Nephron (organoid): ENCODE results near the gene PPP1R1B.

Experiments used
- H3K27ac Mint-ChIP-seq, 3 experiments: 2 replicates each; pipeline ENCODE4 v1.8.0; 2020; ENCODE audit warnings: mixed read lengths in 3 of 3, mild to moderate bottlenecking in 2 of 3, moderate library complexity in 1 of 3
- H3K27me3 Mint-ChIP-seq: 2 replicates; pipeline ENCODE4 v1.8.0; 2021; ENCODE audit warnings: low read depth, mild to moderate bottlenecking, moderate library complexity, mixed read lengths
- H3K36me3 Mint-ChIP-seq: 2 replicates; pipeline ENCODE4 v1.8.0; 2020; ENCODE audit warnings: low read depth, mixed read lengths
- H3K4me1 Mint-ChIP-seq: 2 replicates; pipeline ENCODE4 v1.8.0; 2020; ENCODE audit warnings: mixed read lengths
- H3K4me3 Mint-ChIP-seq, 3 experiments: 2 replicates each; pipeline ENCODE4 v1.8.0; 2020; ENCODE audit warnings: mild to moderate bottlenecking in 3 of 3, mixed read lengths in 3 of 3, moderate library complexity in 2 of 3
- H3K9me3 Mint-ChIP-seq: 2 replicates; pipeline ENCODE4 v1.8.0; 2020; ENCODE audit warnings: mixed read lengths
- TF ChIP-seq, protein P1 (sequence below), 3 experiments: fragments of 200-600 bp; sonication (generic); IDR thresholded peaks; one replicate each; pipeline ENCODE4 v1.5.0; 2021; ENCODE audit warnings: antibody characterized with exemption in 3 of 3; ENCODE audit not compliant: unreplicated experiment in 3 of 3

The PPP1R1B gene

GRCh38 chr17:39627712-39628516, 1.2 kb downstream of the PPP1R1B start:
- H3K4me1 Mint-ChIP-seq: peaks cover 27% of the 10 kb centered on the region

DNA sequence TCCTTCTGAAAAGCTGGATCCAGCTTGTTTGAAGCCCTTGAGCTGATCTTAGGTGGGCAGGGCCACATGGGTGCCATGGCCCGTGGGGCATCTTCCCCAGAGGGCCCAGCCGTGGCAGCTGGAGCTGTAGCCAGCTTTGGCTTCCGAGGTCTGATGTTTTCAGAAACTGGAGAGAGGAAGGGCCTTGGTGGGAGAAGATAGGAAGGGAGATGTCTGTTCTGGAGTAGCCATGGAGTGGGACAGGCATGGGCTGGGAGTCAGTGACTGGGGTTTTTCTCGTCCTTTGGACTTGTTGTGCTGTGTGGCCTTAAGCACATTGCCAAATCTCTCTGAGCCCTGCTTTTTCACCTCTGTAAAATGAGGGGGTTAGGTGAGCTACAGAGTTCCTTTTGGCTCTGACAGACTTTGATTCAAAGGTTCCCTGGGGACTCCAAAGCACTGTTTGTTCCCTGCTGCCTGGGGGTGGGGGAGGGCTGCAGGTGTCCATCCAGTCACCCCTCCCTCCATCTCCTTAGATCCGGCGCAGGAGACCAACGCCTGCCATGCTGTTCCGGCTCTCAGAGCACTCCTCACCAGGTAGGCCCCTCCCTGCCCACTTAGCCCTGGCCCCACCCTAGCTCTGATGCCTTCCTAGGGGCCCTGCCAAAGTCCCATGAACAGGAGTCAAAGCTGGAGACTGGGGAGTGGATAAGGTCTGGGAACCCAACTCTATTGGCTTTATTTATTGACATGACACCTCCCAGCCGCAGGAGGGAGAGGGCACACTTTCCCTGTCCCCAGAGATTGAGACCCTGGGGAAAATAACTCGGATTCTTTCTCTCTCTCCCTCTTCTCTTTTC, 2.1 kb downstream of the PPP1R1B start:
- Mint-ChIP-seq H3K27ac (no peak overlapping the region), H3K27me3 (peaks cover 72% of the 10 kb centered on the region), H3K4me1 (peaks cover 27% of the 10 kb centered on the region), H3K9me3 (no peaks in the 10 kb centered on the region), H3K4me3 (peak overlapping the region; percentile 18 to 34 (median 21)), H3K36me3 (no peaks in the 10 kb centered on the region)
- TF ChIP-seq, protein P1, sequence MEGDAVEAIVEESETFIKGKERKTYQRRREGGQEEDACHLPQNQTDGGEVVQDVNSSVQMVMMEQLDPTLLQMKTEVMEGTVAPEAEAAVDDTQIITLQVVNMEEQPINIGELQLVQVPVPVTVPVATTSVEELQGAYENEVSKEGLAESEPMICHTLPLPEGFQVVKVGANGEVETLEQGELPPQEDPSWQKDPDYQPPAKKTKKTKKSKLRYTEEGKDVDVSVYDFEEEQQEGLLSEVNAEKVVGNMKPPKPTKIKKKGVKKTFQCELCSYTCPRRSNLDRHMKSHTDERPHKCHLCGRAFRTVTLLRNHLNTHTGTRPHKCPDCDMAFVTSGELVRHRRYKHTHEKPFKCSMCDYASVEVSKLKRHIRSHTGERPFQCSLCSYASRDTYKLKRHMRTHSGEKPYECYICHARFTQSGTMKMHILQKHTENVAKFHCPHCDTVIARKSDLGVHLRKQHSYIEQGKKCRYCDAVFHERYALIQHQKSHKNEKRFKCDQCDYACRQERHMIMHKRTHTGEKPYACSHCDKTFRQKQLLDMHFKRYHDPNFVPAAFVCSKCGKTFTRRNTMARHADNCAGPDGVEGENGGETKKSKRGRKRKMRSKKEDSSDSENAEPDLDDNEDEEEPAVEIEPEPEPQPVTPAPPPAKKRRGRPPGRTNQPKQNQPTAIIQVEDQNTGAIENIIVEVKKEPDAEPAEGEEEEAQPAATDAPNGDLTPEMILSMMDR (IDR thresholded peaks at IDR 0.05; ENCODE audit: unreplicated experiment in 3 of 3): no peak

More at GRCh38 chr17:39627712-39628516, 1.2 kb downstream of the PPP1R1B start:
- no peaks in the 10 kb centered on the region for H3K36me3 Mint-ChIP-seq
- H3K27ac Mint-ChIP-seq: no peak overlapping the region
- H3K9me3 Mint-ChIP-seq: no peaks in the 10 kb centered on the region
- H3K4me3 Mint-ChIP-seq: peak overlapping the region; percentile 67 to 71 (median 70)
- TF ChIP-seq, protein P1 (IDR thresholded peaks at IDR 0.05; ENCODE audit: unreplicated experiment in 3 of 3): no peak
- H3K27me3 Mint-ChIP-seq: peaks cover 78% of the 10 kb centered on the region

GRCh38 chr17:39629494-39629880, 2.7 kb downstream of the PPP1R1B start:
- TF ChIP-seq, protein P1 (IDR thresholded peaks at IDR 0.05; ENCODE audit: unreplicated experiment in 3 of 3): no peak
- H3K4me1 Mint-ChIP-seq: peaks cover 31% of the 10 kb centered on the region
- H3K27ac Mint-ChIP-seq: no peak overlapping the region
- H3K36me3 Mint-ChIP-seq: no peaks in the 10 kb centered on the region
- H3K9me3 Mint-ChIP-seq: no peaks in the 10 kb centered on the region
- H3K27me3 Mint-ChIP-seq: peaks cover 69% of the 10 kb centered on the region
- peak overlapping the region in 1 of 3 experiments; percentile 19 for H3K4me3 Mint-ChIP-seq

DNA sequence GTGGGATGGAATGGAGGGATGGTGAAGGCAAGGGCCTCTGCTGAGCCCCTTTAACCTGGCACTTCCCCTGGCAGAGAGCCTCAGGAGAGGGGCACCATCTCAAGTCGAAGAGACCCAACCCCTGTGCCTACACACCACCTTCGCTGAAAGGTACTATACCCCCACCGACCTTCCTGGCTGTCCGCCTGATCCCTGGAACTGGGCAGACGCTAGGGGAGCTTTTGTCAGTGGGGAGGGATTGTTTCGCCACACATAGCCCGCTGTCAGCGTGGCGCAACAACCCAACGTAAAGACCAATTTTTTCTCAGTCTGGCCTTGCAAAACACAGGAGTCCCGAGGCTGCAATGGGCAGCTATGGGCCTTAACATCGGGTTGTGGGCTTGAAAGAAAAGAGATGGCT, 3.1 kb downstream of the PPP1R1B start:
- Mint-ChIP-seq H3K27ac (no peak overlapping the region), H3K4me3 (no peak overlapping the region), H3K36me3 (no peaks in the 10 kb centered on the region), H3K9me3 (no peaks in the 10 kb centered on the region), H3K4me1 (peaks cover 31% of the 10 kb centered on the region), H3K27me3 (peaks cover 65% of the 10 kb centered on the region)
- TF ChIP-seq, protein P1 (IDR thresholded peaks at IDR 0.05; ENCODE audit: unreplicated experiment in 3 of 3): no peak

DNA sequence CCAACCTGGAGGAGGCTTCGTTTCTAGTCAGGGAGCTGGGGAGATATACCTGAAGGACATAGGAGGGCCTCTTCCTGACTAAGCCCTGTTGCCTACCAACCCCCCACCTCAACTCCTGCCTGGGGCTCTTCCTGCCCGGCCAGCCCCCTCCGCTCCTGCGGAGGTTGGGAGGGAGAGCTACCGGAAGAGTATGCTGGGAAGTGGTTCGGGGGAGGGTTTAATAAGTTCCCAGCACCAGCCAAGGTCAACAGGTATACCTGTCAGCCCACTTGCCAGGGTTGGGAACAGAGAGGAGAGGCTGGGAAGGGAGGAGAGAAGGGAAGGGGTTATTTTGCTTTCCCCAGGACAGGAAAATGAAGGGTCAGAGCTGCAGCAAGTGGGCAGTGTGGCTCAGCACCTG, 4.7 kb downstream of the PPP1R1B start:
- Mint-ChIP-seq H3K36me3 (no peaks in the 10 kb centered on the region), H3K27ac (peak overlapping the region in 2 of 3 experiments; percentile 39 to 74), H3K4me3 (peak overlapping the region in 2 of 3 experiments; percentile 5 to 33), H3K9me3 (no peaks in the 10 kb centered on the region), H3K4me1 (peaks cover 19% of the 10 kb centered on the region), H3K27me3 (peaks cover 50% of the 10 kb centered on the region)
- TF ChIP-seq, protein P1 (IDR thresholded peaks at IDR 0.05; ENCODE audit: unreplicated experiment in 3 of 3): no peak
